GM23248 (cell line): Measurements from ENCODE around the gene MED10. TPM values are rescaled to one million over a fixed set of nuclear protein-coding genes. Genes with fewer than 3 reads are reported as not detected.

ENCODE experiments used
- DNase-seq: peaks from one replicate; pipeline ENCODE4 v3.0.0-alpha.2; 2015
- H2AFZ ChIP-seq: fragments of 200-600 bp; sonication (generic); 2 replicates; pipeline ENCODE4 v1.6.1; 2016; ENCODE audit warnings: antibody characterized with exemption
- H3F3A ChIP-seq: fragments of 200-600 bp; sonication (generic); 2 replicates; pipeline ENCODE4 v1.6.1; 2016; ENCODE audit warnings: mild to moderate bottlenecking, antibody characterized with exemption, mixed run types; ENCODE audit not compliant: insufficient read depth
- H3K27ac ChIP-seq: fragments of 200-600 bp; sonication (generic); 2 replicates; pipeline ENCODE4 v1.5.1; 2016; ENCODE audit warnings: mild to moderate bottlenecking
- H3K27me3 ChIP-seq: fragments of 200-600 bp; sonication (generic); replicated peaks from 2 replicates; pipeline ENCODE4 v1.6.1; 2016; ENCODE audit warnings: mild to moderate bottlenecking; ENCODE audit not compliant: insufficient read depth
- H3K36me3 ChIP-seq: fragments of 200-600 bp; sonication (generic); 2 replicates; pipeline ENCODE4 v1.6.1; 2016; ENCODE audit warnings: low read depth, mild to moderate bottlenecking
- H3K4me1 ChIP-seq: fragments of 200-600 bp; sonication (generic); 2 replicates; pipeline ENCODE4 v1.6.1; 2016; ENCODE audit warnings: mild to moderate bottlenecking; ENCODE audit not compliant: insufficient read depth
- H3K4me2 ChIP-seq: fragments of 200-600 bp; sonication (generic); one replicate; pipeline ENCODE4 v1.6.1; 2016; ENCODE audit warnings: mild to moderate bottlenecking; ENCODE audit not compliant: unreplicated experiment
- H3K4me3 ChIP-seq: fragments of 200-600 bp; sonication (generic); 2 replicates; pipeline ENCODE4 v1.5.1; 2016; ENCODE audit warnings: mild to moderate bottlenecking
- H3K79me2 ChIP-seq: fragments of 200-600 bp; sonication (generic); 2 replicates; pipeline ENCODE4 v1.6.1; 2016; ENCODE audit warnings: mild to moderate bottlenecking; ENCODE audit not compliant: insufficient read depth
- H3K9ac ChIP-seq: fragments of 200-600 bp; sonication (generic); 2 replicates; pipeline ENCODE4 v1.6.1; 2016; ENCODE audit warnings: mild to moderate bottlenecking
- H3K9me2 ChIP-seq: fragments of 200-600 bp; sonication (generic); 2 replicates; pipeline ENCODE4 v1.6.1; 2016; ENCODE audit warnings: mixed run types, mild to moderate bottlenecking, moderate library complexity; ENCODE audit not compliant: insufficient read depth
- H3K9me3 ChIP-seq: fragments of 200-600 bp; sonication (generic); one replicate; pipeline ENCODE4 v1.6.1; 2017; ENCODE audit warnings: low read depth
- H4K20me1 ChIP-seq: fragments of 200-600 bp; sonication (generic); 2 replicates; pipeline ENCODE4 v1.6.0; 2016; ENCODE audit not compliant: insufficient read depth
- EZH2 ChIP-seq: fragments of 200-600 bp; sonication (generic); IDR thresholded peaks from 2 replicates; pipeline ENCODE4 v1.6.1; 2018; ENCODE audit warnings: antibody characterized with exemption, mild to moderate bottlenecking; ENCODE audit not compliant: insufficient read depth, poor library complexity, severe bottlenecking
- EZH2phosphoT487 ChIP-seq: fragments of 200-600 bp; sonication (generic); IDR thresholded peaks from 2 replicates; pipeline ENCODE4 v1.6.1; 2018; ENCODE audit warnings: antibody characterized with exemption, moderate library complexity, mild to moderate bottlenecking, low read depth; ENCODE audit not compliant: insufficient read depth
- WGBS, 2 experiments: methylation state at CpG; one replicate each; pipeline ENCODE4 v1.1.6; 2015 to 2017; ENCODE audit warnings: low lambda C conversion rate in 2 of 2, low coverage in 1 of 2; ENCODE audit errors: missing lambda C conversion rate in 2 of 2; 5-methylcytosine and 5-hydroxymethylcytosine counted together
- in situ Hi-C: fragments of 300-500 bp; cut with MboI; formaldehyde crosslinking; loops from 2 replicates; pipeline ENCODE4 v1.15.0; 2020
- polyA plus RNA-seq: library from polyadenylated mRNA; unstranded; fragments of >200 nt; fragmentation: Nextera tagmentation; extraction: Ambion mirVana; gene quantifications from 2 replicates; pipeline ENCODE4 v1.2.1, GENCODE V29; 2016
- total RNA-seq: library from RNA; depleted of rRNA; stranded (reverse); fragments of >200 nt; shearing (Covaris generic); gene quantifications from 2 replicates; pipeline ENCODE4 v1.2.3, GENCODE V29; 2014

Gene MED10
- total and polyA plus RNA-seq, 2 experiments from 2014 or later: 27.2 to 117 TPM

DNA sequence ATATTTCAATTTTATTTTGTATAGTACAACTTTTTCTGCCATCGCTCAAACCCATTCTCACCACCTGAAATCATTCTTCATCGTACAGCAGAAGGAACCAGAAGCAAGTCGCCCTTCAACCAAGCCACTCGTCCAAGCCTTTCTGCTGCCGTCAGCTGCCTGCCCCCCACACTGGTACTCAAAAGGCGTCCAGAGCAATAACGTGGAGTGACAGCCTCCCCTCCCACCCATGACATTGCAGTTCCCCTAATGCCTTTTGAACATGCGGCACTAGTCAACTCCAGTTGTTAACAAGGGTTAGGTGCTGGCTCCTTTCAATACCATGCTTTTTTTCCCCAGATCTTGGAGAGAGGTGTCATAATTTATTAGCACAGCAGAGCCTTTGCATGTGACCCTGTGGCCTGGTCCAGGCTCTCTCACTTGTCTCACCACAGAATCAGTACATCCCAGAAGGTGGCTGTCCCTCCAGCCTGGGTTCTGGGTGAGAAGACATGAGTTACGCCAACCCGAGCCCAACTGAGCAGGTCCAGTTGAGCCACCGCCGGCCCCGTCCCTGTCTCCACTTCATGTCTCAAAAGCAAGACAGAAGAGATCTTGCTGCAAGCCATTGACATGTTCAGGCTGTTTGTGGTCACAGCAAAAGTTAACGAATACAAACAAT is 20.4 kb upstream of the MED10 start:
- Histone ChIP-seq H3K79me2 (no peaks in the 10 kb centered on the region), H3K9ac (no peak overlapping the region), H3K27me3 (peaks cover 14% of the 10 kb centered on the region), H3F3A (no peaks in the 10 kb centered on the region), H4K20me1 (no peaks in the 10 kb centered on the region), H3K9me3 (no peaks in the 10 kb centered on the region), H3K4me3 (no peak overlapping the region), H3K4me1 (no peaks in the 10 kb centered on the region), H3K4me2 (no peak overlapping the region), H3K27ac (no peak overlapping the region), H3K9me2 (no peaks in the 10 kb centered on the region), H2AFZ (no peak overlapping the region), H3K36me3 (no peaks in the 10 kb centered on the region)
- in situ Hi-C loops: no loop called here
- no peak for DNase-seq
- TF ChIP-seq EZH2phosphoT487: no peak
- no peak for TF ChIP-seq EZH2
- 54 to 60% methylated on average over 14 of the region's 14 CpGs for WGBS, 2 experiments

GRCh38 chr5:6397536-6398269 is 19.4 kb upstream of the MED10 start:
- no peak for DNase-seq
- Histone ChIP-seq H3K4me3 (no peak overlapping the region), H3K27ac (no peak overlapping the region), H3K9me2 (no peaks in the 10 kb centered on the region), H3K9me3 (no peaks in the 10 kb centered on the region), H3K27me3 (peaks cover 14% of the 10 kb centered on the region), H3K9ac (no peak overlapping the region), H3K4me2 (no peak overlapping the region), H3K4me1 (no peaks in the 10 kb centered on the region), H2AFZ (no peak overlapping the region), H3F3A (no peaks in the 10 kb centered on the region), H4K20me1 (no peaks in the 10 kb centered on the region), H3K79me2 (no peaks in the 10 kb centered on the region), H3K36me3 (no peaks in the 10 kb centered on the region)
- no peak for TF ChIP-seq EZH2phosphoT487
- no peak for TF ChIP-seq EZH2
- in situ Hi-C loops: no loop called here
- WGBS, 2 experiments: 66 to 74% methylated on average over 15 of the region's 15 CpGs

DNA sequence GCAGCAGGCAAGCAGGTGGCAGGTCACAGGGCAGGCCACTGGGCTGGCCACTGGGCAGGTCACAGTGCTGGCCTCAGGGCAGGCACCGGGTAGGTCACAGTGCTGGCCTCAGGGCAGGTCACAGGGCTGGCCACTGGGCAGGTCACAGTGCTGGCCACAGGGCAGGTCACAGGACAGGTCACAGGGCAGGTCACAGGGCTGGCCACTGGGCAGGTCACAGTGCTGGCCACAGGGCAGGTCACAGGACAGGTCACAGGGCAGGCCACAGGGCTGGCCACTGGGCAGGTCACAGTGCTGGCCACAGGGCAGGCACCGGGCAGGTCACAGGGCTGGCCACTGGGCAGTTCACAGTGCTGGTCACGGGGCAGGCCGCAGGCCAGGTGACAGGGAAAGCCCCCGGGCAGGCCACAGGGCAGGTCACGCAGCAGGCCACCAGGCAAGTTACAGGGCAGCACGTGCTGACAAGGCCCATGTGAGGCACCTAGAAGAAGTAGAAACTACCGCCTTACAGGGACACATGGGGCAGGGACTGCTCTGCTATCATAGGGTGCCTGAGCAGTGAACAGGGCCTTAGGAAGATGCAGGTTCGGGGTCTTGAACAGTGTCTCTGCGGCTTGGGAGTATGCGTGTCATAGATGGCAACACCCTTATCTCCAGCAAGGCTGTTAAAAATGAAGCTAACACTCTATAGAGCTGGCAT is 18.6 kb upstream of the MED10 start:
- H3K9ac ChIP-seq: no peak overlapping the region
- no peak overlapping the region for H3K4me2 ChIP-seq
- no peaks in the 10 kb centered on the region for H3K4me1 ChIP-seq
- no peak overlapping the region for H2AFZ ChIP-seq
- no peak for TF ChIP-seq EZH2phosphoT487
- no peak for TF ChIP-seq EZH2
- no peaks in the 10 kb centered on the region for H3K9me3 ChIP-seq
- no peak for DNase-seq
- no peaks in the 10 kb centered on the region for H4K20me1 ChIP-seq
- H3K79me2 ChIP-seq: no peaks in the 10 kb centered on the region
- H3F3A ChIP-seq: no peaks in the 10 kb centered on the region
- no peaks in the 10 kb centered on the region for H3K36me3 ChIP-seq
- no peaks in the 10 kb centered on the region for H3K9me2 ChIP-seq
- in situ Hi-C loops: no loop called here
- H3K27ac ChIP-seq: no peak overlapping the region
- WGBS, 2 experiments: 61 to 71% methylated on average over 10 to 11 of the region's 11 CpGs
- no peak overlapping the region for H3K4me3 ChIP-seq
- peaks cover 7% of the 10 kb centered on the region for H3K27me3 ChIP-seq

DNA sequence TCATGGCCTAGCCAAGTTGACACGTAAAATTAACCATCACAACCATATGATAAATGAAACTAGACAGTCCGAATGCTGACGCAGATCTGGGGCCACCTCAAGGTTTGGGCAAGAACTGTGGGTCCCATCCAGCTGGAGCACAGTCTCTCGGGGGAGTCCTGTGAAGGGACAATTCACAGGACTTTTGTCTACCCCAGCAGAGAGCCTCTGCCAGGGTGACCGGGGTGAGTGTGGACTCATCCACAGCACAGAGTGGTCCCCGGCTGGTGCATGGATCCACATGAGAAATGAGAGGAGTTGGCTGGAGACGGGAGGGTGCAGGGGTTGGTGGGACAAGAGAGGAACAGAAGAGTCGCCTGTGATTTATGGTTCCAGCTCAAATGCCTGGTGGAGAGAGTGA is 17.7 kb upstream of the MED10 start:
- H3K9ac ChIP-seq: no peak overlapping the region
- no peak overlapping the region for H2AFZ ChIP-seq
- H3K4me2 ChIP-seq: no peak overlapping the region
- no peaks in the 10 kb centered on the region for H4K20me1 ChIP-seq
- no peaks in the 10 kb centered on the region for H3K4me1 ChIP-seq
- no peaks in the 10 kb centered on the region for H3K36me3 ChIP-seq
- 0 out of 2 replicates have a peak, but pooled peaks cover under 1% of the 10 kb centered on the region for H3K27me3 ChIP-seq
- H3K9me2 ChIP-seq: no peaks in the 10 kb centered on the region
- WGBS, 2 experiments: 24 to 28% methylated on average over 8 of the region's 8 CpGs
- no peak for TF ChIP-seq EZH2phosphoT487
- TF ChIP-seq EZH2: no peak
- no peaks in the 10 kb centered on the region for H3F3A ChIP-seq
- in situ Hi-C loops: no loop called here
- H3K9me3 ChIP-seq: no peaks in the 10 kb centered on the region
- H3K27ac ChIP-seq: no peak overlapping the region
- H3K4me3 ChIP-seq: no peak overlapping the region
- H3K79me2 ChIP-seq: no peaks in the 10 kb centered on the region
- no peak for DNase-seq
